HCT116 (cell line): ENCODE data around the gene TOM1. TPM values are rescaled to one million over a fixed set of nuclear protein-coding genes. Genes with fewer than 3 reads are reported as not detected.

Experiments
- ATAC-seq: fragments of 200-7000 bp; cut with Tn5 transposase; 2 replicates; pipeline ENCODE4 v1.9.1; 2020; ENCODE audit warnings: mild to moderate bottlenecking, moderate library complexity
- BruUV-seq: library from RNA; stranded (reverse); fragments of 400-500 nt; replicated peaks from 2 replicates; lab custom pipeline; 2021; lab: Mats Ljungman, UMichigan
- CTCF ChIA-PET: fragments of 300-600 bp; sonication (Branson Sonifier 250); formaldehyde crosslinking; loops from one replicate; lab custom pipeline; 2021; ENCODE audit warnings: antibody characterized with exemption; lab: Charles Lee
- POLR2A ChIA-PET: fragments of 300-600, 350-600 bp; sonication (Branson Sonifier 250); formaldehyde crosslinking; loops from one replicate; lab custom pipeline; 2021; ENCODE audit warnings: antibody characterized with exemption; lab: Charles Lee
- RAD21 ChIA-PET, 2 experiments: fragments of 300-600 bp; sonication (Branson Sonifier 250); formaldehyde crosslinking; loops; one replicate each; lab custom pipeline; 2023; ENCODE audit warnings: low total read pairs in 2 of 2; ENCODE audit not compliant: uncharacterized antibody in 2 of 2, unreplicated experiment in 2 of 2, low non-redundant PET in 1 of 2; lab: Charles Lee
- DNase-seq: peaks from one replicate; pipeline ENCODE4 v3.0.0-alpha.2; 2010; ENCODE audit warnings: low read depth, low spot score
- H2AFZ ChIP-seq: fragments of 200-600 bp; shearing (Covaris generic), sonication (generic); 2 replicates; pipeline ENCODE4 v1.6.1; 2017; ENCODE audit warnings: low read depth, mixed run types, mixed read lengths, antibody characterized with exemption, low read length; ENCODE audit not compliant: poor library complexity, severe bottlenecking
- H3K27ac ChIP-seq: 2 replicates; pipeline ENCODE4 v1.5.1; 2012; ENCODE audit warnings: low read depth, low read length
- H3K27me3 ChIP-seq: fragments of 200-600 bp; sonication (generic); 2 replicates; pipeline ENCODE4 v1.6.1; 2016; ENCODE audit warnings: mixed run types, low read length, mixed read lengths; ENCODE audit not compliant: insufficient read depth
- H3K36me3 ChIP-seq, 2 experiments: fragments of 200-500 bp in 1 of 2; fragments of 200-600 bp in 1 of 2; sonication (Bioruptor generic) in 1 of 2; sonication (generic) in 1 of 2; 2 replicates each; pipeline versions ENCODE4 v1.5.1 to v1.6.1; 2014 to 2016; ENCODE audit warnings: low read length in 2 of 2, inconsistent platforms in 1 of 2, mixed read lengths in 1 of 2, mixed run types in 1 of 2; ENCODE audit not compliant: insufficient read depth in 2 of 2, control insufficient read depth in 1 of 2
- H3K4me1 ChIP-seq, 2 experiments: fragments of 200-600 bp in 1 of 2; sonication (generic) in 1 of 2; 2 replicates each; pipeline versions ENCODE4 v1.5.1 to v1.6.1; 2012 to 2017; ENCODE audit warnings: low read length in 2 of 2, inconsistent platforms in 1 of 2, mild to moderate bottlenecking in 1 of 2, mixed read lengths in 1 of 2, mixed run types in 1 of 2, moderate library complexity in 1 of 2; ENCODE audit not compliant: insufficient read depth in 2 of 2, control insufficient read depth in 1 of 2
- H3K4me2 ChIP-seq: fragments of 200-600 bp; sonication (generic); 2 replicates; pipeline ENCODE4 v1.6.1; 2017; ENCODE audit warnings: mixed run types, low read length, mixed read lengths
- H3K4me3 ChIP-seq, 2 experiments: fragments of 200-600 bp in 1 of 2; sonication (generic) in 1 of 2; replicated peaks in 1 of 2; 2 replicates each; pipeline ENCODE4 v1.5.1; 2011 to 2016; ENCODE audit warnings: low read length in 2 of 2, control low read depth in 1 of 2, low read depth in 1 of 2, mild to moderate bottlenecking in 1 of 2, mixed read lengths in 1 of 2, mixed run types in 1 of 2
- H3K79me2 ChIP-seq: fragments of 200-600 bp; sonication (generic); 2 replicates; pipeline ENCODE4 v1.6.1; 2017; ENCODE audit warnings: mild to moderate bottlenecking, mixed run types, low read length, moderate library complexity, mixed read lengths; ENCODE audit not compliant: insufficient read depth
- H3K9ac ChIP-seq: fragments of 200-600 bp; sonication (generic); 2 replicates; pipeline ENCODE4 v1.6.1; 2016; ENCODE audit warnings: low read length, mixed read lengths
- H3K9me2 ChIP-seq: fragments of 200-600 bp; sonication (generic), shearing (Covaris generic); 2 replicates; pipeline ENCODE4 v1.6.1; 2017; ENCODE audit warnings: mixed run types, mild to moderate bottlenecking, moderate library complexity; ENCODE audit not compliant: insufficient read depth
- H3K9me3 ChIP-seq, 2 experiments: fragments of 200-500 bp in 1 of 2; fragments of 200-600 bp in 1 of 2; sonication (Bioruptor generic) in 1 of 2; sonication (generic) in 1 of 2; 2 replicates each; pipeline ENCODE4 v1.6.1; 2014 to 2017; ENCODE audit warnings: low read length in 2 of 2, mixed read lengths in 2 of 2, inconsistent platforms in 1 of 2, low read depth in 1 of 2, mild to moderate bottlenecking in 1 of 2, mixed run types in 1 of 2, moderate library complexity in 1 of 2; ENCODE audit not compliant: control insufficient read depth in 1 of 2, insufficient read depth in 1 of 2
- H4K20me1 ChIP-seq: fragments of 200-600 bp; sonication (generic), shearing (Covaris generic); 2 replicates; pipeline ENCODE4 v1.6.1; 2017; ENCODE audit warnings: mixed run types, mild to moderate bottlenecking, moderate library complexity; ENCODE audit not compliant: insufficient read depth
- CBX3 ChIP-seq: IDR thresholded peaks from 2 replicates; pipeline ENCODE4 v1.6.1; 2012; ENCODE audit warnings: low read depth
- CEBPB ChIP-seq: IDR thresholded peaks from 2 replicates; pipeline ENCODE4 v1.6.1; 2012; ENCODE audit warnings: low read depth
- EZH2 ChIP-seq: fragments of 200-600 bp; sonication (generic); IDR thresholded peaks from 2 replicates; pipeline ENCODE4 v1.6.1; 2017; ENCODE audit warnings: antibody characterized with exemption, mixed run types
- EZH2phosphoT487 ChIP-seq: fragments of 200-600 bp; IDR thresholded peaks from 2 replicates; pipeline ENCODE4 v1.6.1; 2018; ENCODE audit warnings: antibody characterized with exemption, borderline replicate concordance
- FOSL1 ChIP-seq: IDR thresholded peaks from 2 replicates; pipeline ENCODE4 v1.6.1; 2012; ENCODE audit warnings: low read depth
- JUND ChIP-seq: IDR thresholded peaks from 2 replicates; pipeline ENCODE4 v1.6.1; 2012
- POLR2A ChIP-seq: IDR thresholded peaks from 2 replicates; pipeline ENCODE4 v1.7.0; 2011; ENCODE audit warnings: borderline replicate concordance; ENCODE audit not compliant: insufficient read depth, insufficient read length; ENCODE audit errors: extremely low read depth
- RAD21 ChIP-seq: IDR thresholded peaks from 2 replicates; pipeline ENCODE4 v1.6.1; 2012; ENCODE audit warnings: low read depth, mild to moderate bottlenecking
- SIN3A ChIP-seq: IDR thresholded peaks from 2 replicates; pipeline ENCODE4 v1.6.1; 2012; ENCODE audit warnings: low read depth
- SP1 ChIP-seq: IDR thresholded peaks from 2 replicates; pipeline ENCODE4 v1.6.1; 2012; ENCODE audit warnings: low read depth
- SRF ChIP-seq: IDR thresholded peaks from 2 replicates; pipeline ENCODE4 v1.6.1; 2012; ENCODE audit warnings: low read depth
- TCF7L2 ChIP-seq: IDR thresholded peaks from 2 replicates; pipeline ENCODE4 v1.7.0; 2011; ENCODE audit warnings: borderline replicate concordance, inconsistent platforms; ENCODE audit not compliant: insufficient read depth, insufficient read length; ENCODE audit errors: extremely low read depth
- YY1 ChIP-seq: IDR thresholded peaks from 2 replicates; pipeline ENCODE4 v1.6.1; 2011; ENCODE audit warnings: low read length, low read depth, moderate library complexity, mild to moderate bottlenecking; ENCODE audit not compliant: insufficient replicate concordance; ENCODE audit errors: extremely low read depth
- ZFX ChIP-seq: fragments of 450-650 bp; IDR thresholded peaks from 2 replicates; pipeline ENCODE4 v1.6.1; 2017
- intact Hi-C: fragments of 100-400 bp; cut with micrococcal nuclease; formaldehyde crosslinking; loops from 2 replicates; pipeline ENCODE4 v1.10.0; 2022
- total RNA-seq: library from RNA; stranded (reverse); gene quantifications from one replicate; pipeline ENCODE4 v1.2.1, GENCODE V29; 2021; ENCODE audit not compliant: unreplicated experiment
- TF ChIP-seq, protein P1 (sequence below): IDR thresholded peaks from 2 replicates; pipeline ENCODE4 v1.6.1; 2012
- TF ChIP-seq, protein P2 (sequence below): IDR thresholded peaks from 2 replicates; pipeline ENCODE4 v1.6.1; 2012; ENCODE audit warnings: low read depth
- TF ChIP-seq, protein P3 (sequence below): IDR thresholded peaks from 2 replicates; pipeline ENCODE4 v1.6.1; 2012
- TF ChIP-seq, protein P4 (sequence below): IDR thresholded peaks from 2 replicates; pipeline ENCODE4 v1.6.1; 2011; ENCODE audit warnings: mild to moderate bottlenecking, low read length, moderate library complexity; ENCODE audit not compliant: insufficient replicate concordance; ENCODE audit errors: extremely low read depth

Gene TOM1
- total RNA-seq, 1 experiment from 2014 or later: 18.0 TPM

DNA sequence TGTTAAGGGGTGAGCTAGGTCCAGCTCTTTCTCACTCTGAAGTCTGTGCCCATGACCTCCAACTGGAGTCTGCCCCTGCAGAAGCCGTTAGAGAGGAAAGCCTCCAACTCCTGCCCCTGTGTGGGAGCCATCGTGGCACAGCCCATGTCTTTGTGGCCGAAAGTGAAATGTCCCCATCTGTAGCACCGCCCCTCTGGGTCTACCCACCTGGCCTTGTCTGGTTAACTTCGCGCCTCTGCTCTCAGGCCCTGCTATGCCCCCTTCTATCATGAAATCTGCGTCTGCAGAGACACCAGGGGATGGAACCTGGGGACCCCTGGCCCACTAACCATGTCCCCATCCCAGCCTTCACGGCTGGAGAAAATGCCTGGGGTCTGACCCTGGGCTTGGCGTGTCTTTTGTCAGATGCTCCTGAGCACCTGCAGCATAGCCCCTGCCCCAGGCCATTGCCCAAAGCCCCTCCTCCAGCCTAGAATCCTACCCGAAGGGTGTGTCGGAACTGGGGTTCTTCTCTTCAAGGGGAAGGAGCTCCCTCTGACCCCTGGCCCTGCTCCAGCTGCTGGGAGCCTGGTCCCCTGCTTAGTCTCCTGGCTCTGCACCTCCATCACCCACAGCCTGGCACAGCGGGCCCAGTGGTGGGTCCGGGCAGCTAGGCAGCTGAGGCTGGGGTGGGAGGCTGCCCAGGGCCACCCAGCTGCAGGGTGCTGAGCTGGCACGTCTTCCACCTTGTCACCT, 45.4 kb downstream of the TOM1 start:
- H3K4me1 ChIP-seq: no peaks in the 10 kb centered on the region
- no peaks in the 10 kb centered on the region for H4K20me1 ChIP-seq
- H3K79me2 ChIP-seq: no peaks in the 10 kb centered on the region
- intact Hi-C loops: no loop called here
- H3K9me2 ChIP-seq: no peaks in the 10 kb centered on the region
- ATAC-seq (no peak), DNase-seq (no peak)
- ChIA-PET RAD21 (no interaction called here), CTCF (no interaction called here), POLR2A (no interaction called here)
- no peaks in the 10 kb centered on the region; a peak in 1 of 4 replicates for H3K36me3 ChIP-seq
- H3K27ac ChIP-seq: no peak overlapping the region
- no peak overlapping the region for H3K4me3 ChIP-seq
- H2AFZ ChIP-seq: no peak overlapping the region
- no peaks in the 10 kb centered on the region for H3K27me3 ChIP-seq
- peaks cover 0 to 8% of the 10 kb centered on the region in 2 experiments; a peak in 1 of 4 replicates for H3K9me3 ChIP-seq
- H3K4me2 ChIP-seq: no peak overlapping the region
- BruUV-seq: no TSS peak
- H3K9ac ChIP-seq: no peak overlapping the region
- TF ChIP-seq SIN3A (no peak), POLR2A (no peak), RAD21 (no peak), TCF7L2 (no peak), EZH2 (no peak), CEBPB (no peak), CBX3 (no peak), JUND (no peak), YY1 (no peak), SP1 (no peak), SRF (no peak), FOSL1 (no peak), EZH2phosphoT487 (no peak), ZFX (no peak)
- TF ChIP-seq, protein P1, sequence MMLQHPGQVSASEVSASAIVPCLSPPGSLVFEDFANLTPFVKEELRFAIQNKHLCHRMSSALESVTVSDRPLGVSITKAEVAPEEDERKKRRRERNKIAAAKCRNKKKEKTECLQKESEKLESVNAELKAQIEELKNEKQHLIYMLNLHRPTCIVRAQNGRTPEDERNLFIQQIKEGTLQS: no peak
- TF ChIP-seq, protein P2, sequence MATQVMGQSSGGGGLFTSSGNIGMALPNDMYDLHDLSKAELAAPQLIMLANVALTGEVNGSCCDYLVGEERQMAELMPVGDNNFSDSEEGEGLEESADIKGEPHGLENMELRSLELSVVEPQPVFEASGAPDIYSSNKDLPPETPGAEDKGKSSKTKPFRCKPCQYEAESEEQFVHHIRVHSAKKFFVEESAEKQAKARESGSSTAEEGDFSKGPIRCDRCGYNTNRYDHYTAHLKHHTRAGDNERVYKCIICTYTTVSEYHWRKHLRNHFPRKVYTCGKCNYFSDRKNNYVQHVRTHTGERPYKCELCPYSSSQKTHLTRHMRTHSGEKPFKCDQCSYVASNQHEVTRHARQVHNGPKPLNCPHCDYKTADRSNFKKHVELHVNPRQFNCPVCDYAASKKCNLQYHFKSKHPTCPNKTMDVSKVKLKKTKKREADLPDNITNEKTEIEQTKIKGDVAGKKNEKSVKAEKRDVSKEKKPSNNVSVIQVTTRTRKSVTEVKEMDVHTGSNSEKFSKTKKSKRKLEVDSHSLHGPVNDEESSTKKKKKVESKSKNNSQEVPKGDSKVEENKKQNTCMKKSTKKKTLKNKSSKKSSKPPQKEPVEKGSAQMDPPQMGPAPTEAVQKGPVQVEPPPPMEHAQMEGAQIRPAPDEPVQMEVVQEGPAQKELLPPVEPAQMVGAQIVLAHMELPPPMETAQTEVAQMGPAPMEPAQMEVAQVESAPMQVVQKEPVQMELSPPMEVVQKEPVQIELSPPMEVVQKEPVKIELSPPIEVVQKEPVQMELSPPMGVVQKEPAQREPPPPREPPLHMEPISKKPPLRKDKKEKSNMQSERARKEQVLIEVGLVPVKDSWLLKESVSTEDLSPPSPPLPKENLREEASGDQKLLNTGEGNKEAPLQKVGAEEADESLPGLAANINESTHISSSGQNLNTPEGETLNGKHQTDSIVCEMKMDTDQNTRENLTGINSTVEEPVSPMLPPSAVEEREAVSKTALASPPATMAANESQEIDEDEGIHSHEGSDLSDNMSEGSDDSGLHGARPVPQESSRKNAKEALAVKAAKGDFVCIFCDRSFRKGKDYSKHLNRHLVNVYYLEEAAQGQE: no peak
- TF ChIP-seq, protein P3, sequence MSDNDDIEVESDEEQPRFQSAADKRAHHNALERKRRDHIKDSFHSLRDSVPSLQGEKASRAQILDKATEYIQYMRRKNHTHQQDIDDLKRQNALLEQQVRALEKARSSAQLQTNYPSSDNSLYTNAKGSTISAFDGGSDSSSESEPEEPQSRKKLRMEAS: no peak
- TF ChIP-seq, protein P4, sequence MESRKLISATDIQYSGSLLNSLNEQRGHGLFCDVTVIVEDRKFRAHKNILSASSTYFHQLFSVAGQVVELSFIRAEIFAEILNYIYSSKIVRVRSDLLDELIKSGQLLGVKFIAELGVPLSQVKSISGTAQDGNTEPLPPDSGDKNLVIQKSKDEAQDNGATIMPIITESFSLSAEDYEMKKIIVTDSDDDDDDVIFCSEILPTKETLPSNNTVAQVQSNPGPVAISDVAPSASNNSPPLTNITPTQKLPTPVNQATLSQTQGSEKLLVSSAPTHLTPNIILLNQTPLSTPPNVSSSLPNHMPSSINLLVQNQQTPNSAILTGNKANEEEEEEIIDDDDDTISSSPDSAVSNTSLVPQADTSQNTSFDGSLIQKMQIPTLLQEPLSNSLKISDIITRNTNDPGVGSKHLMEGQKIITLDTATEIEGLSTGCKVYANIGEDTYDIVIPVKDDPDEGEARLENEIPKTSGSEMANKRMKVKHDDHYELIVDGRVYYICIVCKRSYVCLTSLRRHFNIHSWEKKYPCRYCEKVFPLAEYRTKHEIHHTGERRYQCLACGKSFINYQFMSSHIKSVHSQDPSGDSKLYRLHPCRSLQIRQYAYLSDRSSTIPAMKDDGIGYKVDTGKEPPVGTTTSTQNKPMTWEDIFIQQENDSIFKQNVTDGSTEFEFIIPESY: no peak
- TF ChIP-seq, all 23 proteins: peak for 0
